Measurements from ENCODE around the gene ZFHX3.

The ZFHX3 gene

DNA sequence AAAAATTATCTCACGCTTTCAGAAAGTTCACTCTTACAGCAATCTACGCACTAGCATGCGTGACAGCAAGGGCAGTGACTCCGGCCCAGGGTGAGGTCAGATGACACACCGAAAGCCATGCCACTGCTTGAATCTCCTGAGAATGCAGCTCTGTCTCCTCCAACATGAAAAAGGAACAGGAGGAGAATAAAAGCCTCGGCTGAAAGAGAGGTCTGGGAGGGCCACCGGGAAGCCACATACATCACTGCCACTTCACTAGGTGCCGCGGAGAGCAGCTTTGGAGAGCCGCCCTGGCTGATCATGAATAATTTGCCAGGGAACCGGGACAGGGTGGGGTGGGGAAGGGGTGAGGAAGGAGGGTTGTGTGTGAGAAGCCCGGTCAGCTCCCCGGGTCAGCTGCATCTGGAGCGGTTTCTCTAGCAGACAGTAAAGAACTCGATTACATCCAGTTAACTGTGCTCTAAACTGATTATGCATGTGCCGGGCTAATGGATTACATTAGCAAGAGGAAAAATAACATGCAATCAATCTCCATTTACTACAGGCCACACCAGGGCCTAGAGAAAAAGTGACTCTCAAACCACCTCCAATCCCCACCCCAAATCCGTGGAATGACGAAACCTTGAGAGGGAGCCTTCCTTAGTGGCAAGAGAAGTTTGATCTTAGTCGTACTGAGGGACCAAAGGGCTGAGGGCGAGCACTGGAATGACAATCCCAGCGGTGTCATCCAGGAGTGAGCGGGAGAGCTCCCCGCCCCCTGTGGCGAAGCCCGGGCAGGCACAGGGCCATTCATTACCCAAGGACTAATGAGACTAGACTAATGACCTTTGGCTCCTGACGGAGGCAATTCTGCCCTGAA, 100.3 kb downstream of the ZFHX3 start:
- no peak for DNase-seq

DNA sequence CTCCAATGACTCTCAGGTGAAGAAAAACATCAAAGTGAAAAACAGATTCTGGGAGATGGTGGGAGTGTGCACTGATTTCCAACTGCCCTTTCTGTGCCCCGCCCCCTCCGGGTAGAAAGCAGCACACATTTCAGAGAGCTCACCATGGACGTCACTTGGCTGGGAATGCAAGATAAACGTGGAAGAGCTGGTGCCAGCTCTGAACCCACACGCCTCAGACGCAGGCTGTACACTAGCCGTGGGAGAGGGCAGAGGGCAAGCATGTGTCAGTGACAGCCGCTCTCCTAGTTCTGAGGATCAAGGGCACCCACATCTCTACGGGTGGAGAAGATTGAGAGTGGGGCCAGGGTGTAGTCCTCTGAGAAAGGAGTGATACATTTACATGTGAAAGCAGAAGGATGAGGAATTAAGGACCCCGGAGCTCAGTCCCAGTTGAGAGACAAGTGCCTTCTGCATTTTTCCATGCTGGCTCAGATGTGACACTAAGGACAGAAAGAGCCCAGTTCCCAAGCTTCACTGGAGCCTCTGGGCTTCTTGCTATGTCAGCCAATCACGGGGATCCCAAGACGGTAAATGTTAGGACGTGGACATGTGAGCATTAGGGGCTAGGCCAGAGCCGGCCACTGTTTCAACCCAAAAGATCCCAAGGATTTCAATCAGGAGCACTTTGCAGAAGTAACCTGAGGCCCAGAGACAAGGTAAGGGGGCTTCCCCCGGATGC, 101.3 kb downstream of the ZFHX3 start:
- no peak for DNase-seq

- DNase-seq = no peak
Observed at GRCh38 chr16:72946063-72946462, 101.9 kb downstream of the ZFHX3 start.

- DNase-seq = no peak
Observed at GRCh38 chr16:72945611-72946010, 102.3 kb downstream of the ZFHX3 start.

- DNase-seq = no peak
Observed at GRCh38 chr16:72944757-72945485, 103.0 kb downstream of the ZFHX3 start.

DNA sequence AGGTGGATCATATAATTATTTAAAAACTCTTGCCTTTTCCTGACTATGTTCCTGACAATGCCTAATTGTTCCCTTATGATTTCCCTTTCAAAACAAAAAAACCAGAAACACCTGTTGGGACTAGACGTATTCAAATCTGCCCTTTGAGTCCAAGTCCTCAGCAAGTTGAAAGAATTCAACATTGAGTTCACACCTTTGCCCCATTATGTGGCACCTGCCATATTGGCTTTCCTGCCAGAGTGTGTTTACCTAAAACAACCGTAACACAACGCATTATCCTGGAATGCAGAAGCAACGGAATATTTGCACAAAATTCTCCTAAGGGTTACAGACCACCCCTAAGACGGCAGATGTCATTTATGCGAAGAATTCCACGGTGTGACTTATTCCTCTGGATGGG, 105.9 kb downstream of the ZFHX3 start:
- no peak for DNase-seq

DNA sequence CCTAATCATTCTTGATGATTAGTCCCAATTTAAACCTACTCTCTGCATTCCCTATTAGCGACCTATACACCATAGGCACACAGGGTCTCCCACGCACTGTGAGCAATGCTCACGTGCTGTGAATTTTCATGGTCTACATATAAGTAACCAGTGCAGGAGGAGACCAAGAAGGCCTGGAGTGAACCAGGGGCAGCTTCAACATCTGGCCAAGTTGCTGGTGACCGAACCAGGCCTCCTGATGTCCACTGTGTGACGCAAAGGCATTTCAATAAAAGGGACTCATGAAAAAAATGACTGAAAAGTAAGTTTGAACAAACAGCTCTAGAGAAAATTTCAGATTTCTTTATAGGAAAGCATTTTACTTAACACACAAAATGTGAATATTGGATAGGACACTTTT, 107.0 kb downstream of the ZFHX3 start:
- no peak for DNase-seq

GRCh38 chr16:72939247-72939646, 108.7 kb downstream of the ZFHX3 start:
- no peak for DNase-seq

DNA sequence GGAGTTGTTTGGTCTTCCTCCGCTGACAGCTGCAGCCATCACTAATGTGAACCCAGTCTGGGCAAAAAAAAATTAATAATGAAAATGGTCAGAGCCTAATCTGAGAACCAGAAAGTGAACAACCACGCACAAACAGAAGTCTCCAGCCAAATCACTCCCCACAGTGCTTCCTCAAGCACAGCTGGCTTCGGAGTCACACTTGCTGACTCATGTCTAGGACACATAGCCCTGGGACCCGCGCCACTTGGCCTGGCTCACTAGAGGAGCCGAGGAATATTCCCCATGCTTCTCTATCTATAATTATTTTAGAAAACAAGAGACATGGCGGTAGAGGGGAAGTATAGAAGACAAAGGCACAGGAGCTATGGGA, 109.1 kb downstream of the ZFHX3 start:
- peak; percentile 58 for DNase-seq

- DNase-seq = no peak
Observed at GRCh38 chr16:72937916-72938794, 109.8 kb downstream of the ZFHX3 start.

DNA sequence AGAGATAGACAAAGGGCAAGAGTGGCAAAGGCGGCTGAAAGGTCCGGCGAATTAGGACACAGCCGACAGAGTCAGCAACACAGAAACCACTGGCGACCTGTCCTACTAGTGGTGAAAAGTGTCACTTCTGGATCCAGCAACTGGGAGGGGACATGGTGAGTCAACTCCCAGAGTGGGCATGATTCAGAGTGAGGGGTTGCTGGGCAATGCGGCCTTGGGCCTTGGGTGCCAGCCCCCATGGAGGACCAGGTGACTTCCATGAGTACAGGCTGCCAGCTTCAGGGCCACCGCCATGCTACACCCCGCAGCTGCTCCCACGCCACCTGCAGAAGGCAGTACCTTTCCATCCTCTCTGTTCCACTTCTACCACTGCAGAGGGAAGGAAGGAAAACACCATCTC, 110.6 kb downstream of the ZFHX3 start:
- DNase-seq = no peak

DNA sequence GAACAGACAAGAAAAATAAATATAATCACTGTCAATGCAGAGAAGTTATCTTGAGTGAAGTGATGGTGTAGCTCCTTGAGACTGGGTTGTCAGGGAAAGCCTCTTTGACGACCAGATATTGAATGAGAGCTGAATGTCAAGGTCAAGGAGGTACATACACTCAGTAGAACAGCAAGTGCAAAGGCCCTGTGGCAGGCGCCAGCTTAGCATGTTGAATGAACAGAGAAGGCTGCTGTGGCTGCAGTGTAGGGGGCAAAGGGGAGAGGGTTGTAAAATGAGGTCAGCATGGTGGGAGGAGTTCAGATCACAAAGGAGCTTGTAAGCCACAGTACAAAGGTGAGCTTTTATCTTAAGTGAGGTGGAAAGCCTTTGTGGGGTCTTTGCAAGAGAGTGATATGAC, 111.5 kb downstream of the ZFHX3 start:
- no peak for DNase-seq

DNA sequence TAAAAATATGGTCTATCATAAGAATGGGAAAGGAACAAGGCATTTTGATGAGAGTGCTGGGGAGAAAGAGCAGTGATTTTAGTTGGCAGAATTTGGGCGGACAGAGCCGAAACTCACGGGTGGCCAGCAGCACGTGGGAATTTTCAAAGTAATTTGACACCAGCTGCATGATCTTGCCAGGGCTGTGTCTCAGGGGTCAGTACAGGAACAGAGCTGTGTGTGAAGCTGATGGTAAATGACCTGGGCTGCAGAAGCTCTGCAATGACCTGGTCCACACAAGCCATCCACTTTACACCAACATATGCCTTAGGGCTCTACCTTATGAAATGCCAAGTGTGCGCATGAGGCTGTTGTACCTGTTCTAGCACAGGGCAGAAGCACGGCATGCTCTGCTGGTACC, 112.0 kb downstream of the ZFHX3 start:
- DNase-seq = no peak

GRCh38 chr16:72934636-72935403, 113.1 kb downstream of the ZFHX3 start:
- peak; percentile 10 for DNase-seq

DNA sequence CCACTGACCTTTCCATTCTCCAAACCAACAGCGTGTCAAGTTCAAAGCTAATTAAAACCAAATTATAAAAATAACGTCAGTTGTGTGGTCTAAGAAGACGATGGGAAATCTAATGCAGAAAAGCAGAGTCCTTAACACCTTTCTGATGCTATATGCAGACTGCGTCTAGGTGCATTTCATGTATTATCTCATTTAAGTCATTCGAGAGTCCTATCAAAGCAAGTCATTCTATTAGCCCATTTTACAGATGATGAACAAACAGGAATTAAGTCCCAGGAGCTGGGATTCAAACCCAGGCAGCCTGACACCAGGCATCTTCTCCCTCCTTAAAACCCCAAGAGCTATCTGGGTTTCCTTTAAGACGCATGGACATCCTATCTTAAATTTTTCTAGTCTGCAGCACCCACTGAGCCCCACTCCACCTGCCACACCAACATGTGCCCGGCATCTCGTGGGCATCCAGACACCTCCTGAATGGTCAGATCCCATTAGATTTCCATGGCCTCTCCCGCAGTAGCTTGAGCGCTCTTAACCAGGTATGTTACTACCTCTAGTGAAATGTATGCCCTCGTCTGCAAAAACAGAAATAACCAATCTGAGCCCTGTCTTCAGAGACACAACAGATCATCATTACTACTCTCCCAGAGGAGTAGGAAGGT, 115.1 kb downstream of the ZFHX3 start:
- DNase-seq = no peak

DNA sequence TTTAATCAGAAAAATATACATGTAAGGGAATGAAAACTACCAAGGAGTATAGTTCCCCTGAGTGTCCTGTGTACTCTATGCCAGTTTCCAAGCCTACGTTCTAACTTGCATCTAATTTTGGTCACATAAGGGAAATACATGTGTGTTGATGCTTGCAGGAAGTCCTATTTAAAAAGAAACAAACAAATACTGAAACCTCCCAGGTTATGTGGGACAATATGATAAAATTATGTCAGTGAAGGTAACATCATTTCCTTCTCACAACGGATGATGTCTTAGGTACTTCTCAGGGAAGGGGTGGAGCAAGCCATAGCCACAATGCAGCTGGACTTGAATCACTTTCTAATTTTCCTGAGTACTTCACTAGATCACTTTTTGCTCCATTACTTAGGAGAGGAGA, 115.9 kb downstream of the ZFHX3 start:
- no peak for DNase-seq

- DNase-seq = no peak
Observed at GRCh38 chr16:72930396-72930795, 117.5 kb downstream of the ZFHX3 start.

- DNase-seq = no peak
Observed at GRCh38 chr16:72928090-72928981, 119.6 kb downstream of the ZFHX3 start.

GRCh38 chr16:72927199-72928089, 120.5 kb downstream of the ZFHX3 start:
- DNase-seq = peak; percentile 90

Measured in EL (cell line).